ENCODE results near the gene AFP.

AFP gene

GRCh38 chr4:73459048-73459421, 23.0 kb downstream of the AFP start:
- no peak for DNase-seq (ENCODE audit: low read depth in 2 of 2)

DNA sequence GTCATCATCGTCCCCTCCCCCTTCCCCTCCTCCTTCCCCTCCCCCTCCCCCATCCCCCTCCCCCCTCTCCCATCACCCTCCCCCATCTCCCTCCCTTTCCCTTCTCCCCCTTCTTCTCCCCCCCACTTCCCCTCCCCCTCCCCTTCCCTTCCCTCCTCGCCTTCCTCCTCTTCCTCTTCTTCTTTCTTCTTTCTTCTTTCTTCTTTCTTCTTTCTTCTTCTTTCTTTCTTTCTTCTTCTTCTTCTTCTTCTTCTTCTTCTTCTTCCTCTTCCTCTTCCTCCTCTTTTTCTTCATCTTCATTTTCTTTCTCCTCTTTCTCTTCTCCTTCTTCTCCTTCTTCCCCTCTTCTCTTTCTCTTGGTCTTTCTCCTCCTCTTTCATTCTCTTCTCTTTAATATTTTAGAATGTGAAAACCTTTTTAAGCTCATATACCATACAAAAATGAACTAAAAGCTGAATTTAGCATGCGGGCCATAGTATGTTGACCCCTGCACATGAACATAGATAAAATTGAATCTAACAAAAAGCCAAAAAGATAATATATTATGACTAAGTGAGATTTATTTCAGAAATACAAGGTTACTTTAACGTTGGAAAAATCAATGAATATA, 25.0 kb downstream of the AFP start:
- no peak for DNase-seq (ENCODE audit: low read depth in 2 of 2)

- no peak for DNase-seq (ENCODE audit: low read depth in 2 of 2)
These were observed 32.1 kb downstream of the AFP start for GRCh38 chr4:73468170-73468569.

- no peak for DNase-seq (ENCODE audit: low read depth in 2 of 2)
These were observed 34.7 kb downstream of the AFP start for GRCh38 chr4:73470728-73471127.

- no peak for DNase-seq (ENCODE audit: low read depth in 2 of 2)
These were observed 41.2 kb downstream of the AFP start for GRCh38 chr4:73477176-73477575.

- DNase-seq (ENCODE audit: low read depth in 2 of 2), result no peak
These were observed 43.3 kb downstream of the AFP start for GRCh38 chr4:73479323-73479722.

GRCh38 chr4:73481358-73481757, 45.3 kb downstream of the AFP start, which contains the start of gene AFM:
AFM (plus strand) TSS chr4:73481745; CDS start chr4:73481776, 31 bp downstream.
- no peak for DNase-seq (ENCODE audit: low read depth in 2 of 2)

DNA sequence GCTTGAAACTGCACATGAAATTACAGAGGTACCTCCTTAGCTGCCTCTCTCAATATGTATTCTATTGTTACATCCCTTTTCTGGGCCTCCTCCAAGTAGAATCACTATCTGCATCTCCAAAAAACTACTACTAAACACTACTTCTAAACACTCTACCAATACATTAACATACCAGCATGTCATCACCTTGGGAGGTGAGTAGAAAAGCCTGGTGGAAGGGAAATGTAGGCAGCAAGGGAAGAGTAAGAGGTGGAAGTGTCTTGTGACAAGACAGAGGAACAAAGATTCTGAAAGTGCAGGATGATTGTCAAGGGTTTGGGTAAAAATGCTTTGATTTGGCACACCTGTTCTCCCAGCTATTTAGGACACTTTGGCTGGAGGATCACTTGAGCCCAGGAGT, 49.1 kb downstream of the AFP start:
- no peak for DNase-seq (ENCODE audit: low read depth in 2 of 2)

GRCh38 chr4:73485596-73485995, 49.6 kb downstream of the AFP start:
- no peak for DNase-seq (ENCODE audit: low read depth in 2 of 2)

- no peak for DNase-seq (ENCODE audit: low read depth in 2 of 2)
These were observed 50.5 kb downstream of the AFP start for GRCh38 chr4:73486497-73486896.

DNA sequence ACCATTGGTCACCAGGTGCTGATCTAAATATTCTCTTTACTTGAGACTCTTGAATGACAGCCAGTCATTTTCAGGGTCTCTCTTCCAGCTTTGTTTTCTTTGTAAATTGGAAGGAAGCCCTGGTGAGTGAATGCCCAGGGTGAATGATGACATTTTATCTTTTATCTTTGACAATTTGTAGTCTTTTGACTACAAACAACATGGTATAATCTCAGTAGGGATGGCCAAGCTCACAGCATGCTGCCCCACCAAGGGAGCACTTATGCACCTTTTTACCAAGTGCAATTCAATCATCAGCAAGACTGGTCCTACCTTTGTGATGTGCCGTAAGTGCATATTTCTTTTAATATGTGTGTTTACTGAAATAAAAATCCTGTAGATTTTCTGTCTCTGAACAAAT, 51.2 kb downstream of the AFP start:
- no peak for DNase-seq (ENCODE audit: low read depth in 2 of 2)

DNA sequence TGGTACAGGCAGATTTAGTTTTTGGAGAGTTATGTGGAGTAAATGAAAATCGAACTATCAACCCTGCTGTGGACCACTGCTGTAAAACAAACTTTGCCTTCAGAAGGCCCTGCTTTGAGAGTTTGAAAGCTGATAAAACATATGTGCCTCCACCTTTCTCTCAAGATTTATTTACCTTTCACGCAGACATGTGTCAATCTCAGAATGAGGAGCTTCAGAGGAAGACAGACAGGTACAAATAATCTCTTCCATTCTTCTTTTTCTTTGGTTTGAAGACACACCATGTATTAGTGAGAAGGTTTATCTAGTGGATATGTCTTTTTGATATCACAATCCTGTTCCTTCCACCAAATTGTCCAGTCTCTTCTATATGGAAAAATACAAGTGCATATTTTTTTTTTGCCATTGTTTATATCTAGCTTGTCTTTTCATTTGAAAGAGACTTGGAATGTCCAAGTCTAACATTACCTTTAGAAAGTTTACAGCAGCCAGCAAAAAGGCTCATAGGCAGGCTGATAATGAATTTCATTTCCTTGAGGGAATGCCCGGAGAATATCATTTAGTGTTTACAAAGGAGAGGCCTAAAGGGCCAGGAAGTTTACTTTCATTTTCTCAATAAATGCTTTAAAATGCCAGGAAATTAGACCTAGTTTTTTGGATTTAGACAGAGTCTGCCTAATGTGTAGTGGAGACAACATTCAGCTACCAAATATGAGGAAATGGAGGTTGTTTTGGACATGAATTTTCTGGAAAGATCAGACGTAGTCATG, 64.2 kb downstream of the AFP start:
- DNase-seq (ENCODE audit: low read depth in 2 of 2), result no peak

GRCh38 chr4:73501664-73502265, 65.7 kb downstream of the AFP start:
- DNase-seq (ENCODE audit: low read depth in 2 of 2), result no peak

DNA sequence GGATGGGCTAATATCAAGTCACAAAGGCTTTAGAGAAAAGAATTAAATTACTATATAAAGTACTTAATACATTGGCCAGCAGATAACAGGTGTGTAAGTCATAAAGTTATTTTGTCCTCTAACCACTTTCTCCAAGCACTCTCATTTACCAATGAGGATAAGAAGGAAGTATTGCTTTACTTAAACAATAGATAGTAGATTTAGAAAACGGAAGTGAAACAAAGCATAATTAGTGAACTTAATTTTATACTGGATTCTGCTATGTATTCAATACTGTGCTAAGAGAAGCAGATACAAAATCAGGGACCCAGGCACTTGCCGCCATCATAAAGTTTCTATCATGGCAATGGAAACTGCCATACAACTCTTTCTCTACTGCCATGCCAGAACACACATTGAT, 69.5 kb downstream of the AFP start:
- no peak for DNase-seq (ENCODE audit: low read depth in 2 of 2)
